G401 (cell line): ENCODE measurements around the gene PRG2. TPM values are rescaled to one million over a fixed set of nuclear protein-coding genes. Genes with fewer than 3 reads are reported as not detected.
"Not testable (repeated sequence)": the region's sequence is repeated elsewhere in the genome, so short reads cannot be mapped to it uniquely, and the experiment has no call there.

Experiments
- DNase-seq: peaks from one replicate; pipeline ENCODE4 v3.0.0-alpha.2; 2015; ENCODE audit warnings: low spot score
- in situ Hi-C: cut with HindIII; loops from 2 replicates; pipeline ENCODE4 v1.10.0; 2016; ENCODE audit warnings: low sequenced_read_pairs, mixed read lengths
- total RNA-seq: library from RNA; depleted of rRNA; stranded (reverse); fragments of >200 nt; shearing (Covaris generic); gene quantifications from 2 replicates; pipeline ENCODE4 v1.2.3, GENCODE V29; 2014

The PRG2 gene
- total RNA-seq, 1 experiment from 2014 or later, result not detected

DNA sequence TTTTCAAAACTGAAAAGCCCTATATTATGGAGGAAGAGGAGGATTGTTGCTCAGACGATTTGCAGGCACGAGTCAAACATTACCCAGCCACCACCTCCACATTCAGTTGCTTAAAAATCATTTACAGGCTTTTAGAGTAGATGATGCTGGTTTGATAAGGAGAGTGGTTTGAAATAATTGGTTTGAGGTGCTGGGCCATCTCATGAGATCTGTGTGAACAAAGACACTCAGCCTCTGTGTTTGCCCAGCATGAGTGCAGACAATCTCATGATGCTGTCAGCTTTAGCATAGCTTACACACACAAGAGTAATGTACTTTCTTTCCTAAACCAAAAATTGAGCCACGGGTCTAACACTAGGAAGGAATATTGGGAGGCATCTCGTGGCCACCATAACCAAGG, 32.2 kb upstream of the PRG2 start:
- no peak for DNase-seq
- in situ Hi-C loops, result no loop called here

DNA sequence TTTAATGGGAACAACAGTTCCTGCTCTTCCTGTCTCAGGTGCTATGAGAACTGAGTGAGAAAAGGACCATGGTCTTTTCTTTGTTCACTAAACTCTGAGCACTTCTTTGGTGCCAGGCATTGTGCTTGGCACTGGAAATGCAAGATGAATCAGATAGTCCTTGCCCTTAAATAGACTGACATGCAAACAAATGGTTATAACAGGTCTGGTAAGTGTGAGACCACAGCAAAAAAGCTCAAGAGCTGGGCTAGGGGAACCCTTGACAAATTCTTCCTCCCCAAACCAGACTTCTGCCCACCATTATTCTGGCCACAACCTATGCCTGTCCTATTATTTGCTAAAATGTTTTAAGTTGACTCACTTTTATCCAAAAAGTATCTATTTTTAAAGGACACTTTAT, 31.4 kb upstream of the PRG2 start:
- in situ Hi-C loops, result no loop called here
- no peak for DNase-seq

DNA sequence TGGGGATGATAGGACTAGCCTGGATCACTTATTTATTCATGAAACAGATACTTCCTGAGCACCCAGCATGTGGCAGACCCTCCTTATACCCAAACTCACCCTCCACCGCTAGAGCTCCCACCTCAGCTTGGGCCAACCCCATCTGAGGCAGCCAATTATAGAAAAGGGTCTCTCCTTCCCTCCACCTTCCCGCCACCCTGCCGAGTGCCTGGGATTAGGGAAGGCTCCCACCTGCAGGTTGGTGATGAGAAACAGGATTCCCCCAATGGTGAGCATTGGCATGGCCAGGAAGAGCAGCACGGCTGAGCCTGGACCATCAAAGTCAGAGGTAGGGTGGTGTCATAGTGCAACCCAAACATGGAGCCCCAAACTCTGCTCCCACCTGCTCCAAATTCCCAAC, 30.6 kb upstream of the PRG2 start:
- in situ Hi-C loops, result no loop called here
- DNase-seq, result no peak

DNA sequence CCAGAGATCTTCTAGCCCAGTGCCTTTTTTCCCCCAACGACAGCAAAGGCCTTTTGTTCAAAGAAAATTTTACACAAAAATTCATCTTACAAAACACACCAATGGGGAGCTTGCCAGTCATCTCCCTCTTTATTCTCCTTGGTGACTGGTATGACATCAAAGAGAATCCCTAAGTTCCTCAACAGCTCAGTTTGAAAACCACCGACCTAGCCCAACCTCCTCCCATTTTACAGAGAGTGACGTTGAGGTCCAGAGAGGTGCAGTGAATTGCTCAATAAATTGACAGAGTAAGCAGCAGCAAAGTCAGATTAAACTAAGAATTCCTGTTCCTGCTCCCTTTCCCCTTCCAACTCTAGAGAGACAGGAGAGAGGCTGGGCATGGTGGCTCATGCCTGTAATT, 28.7 kb upstream of the PRG2 start:
- in situ Hi-C loops, result no loop called here
- no peak for DNase-seq

DNA sequence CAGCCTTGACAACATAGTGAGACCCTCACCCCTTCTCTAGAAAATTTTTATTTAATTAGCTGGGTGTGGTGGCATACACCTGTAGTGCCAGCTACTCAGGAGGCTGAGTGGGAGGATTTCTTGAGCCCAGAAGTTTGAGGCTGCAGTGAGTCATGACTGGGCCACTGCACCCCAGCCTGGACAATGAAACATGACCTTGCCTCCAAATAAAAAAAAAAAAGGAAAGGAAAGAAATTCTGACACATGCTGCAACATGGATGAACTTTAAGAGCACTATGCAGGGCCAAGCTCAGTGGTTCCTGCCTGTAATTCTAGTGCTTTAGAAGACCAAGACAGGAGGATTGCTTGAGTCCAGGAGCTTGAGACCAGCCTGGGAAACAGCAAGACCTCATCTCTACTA, 27.7 kb upstream of the PRG2 start:
- no peak for DNase-seq
- in situ Hi-C loops, result no loop called here

DNA sequence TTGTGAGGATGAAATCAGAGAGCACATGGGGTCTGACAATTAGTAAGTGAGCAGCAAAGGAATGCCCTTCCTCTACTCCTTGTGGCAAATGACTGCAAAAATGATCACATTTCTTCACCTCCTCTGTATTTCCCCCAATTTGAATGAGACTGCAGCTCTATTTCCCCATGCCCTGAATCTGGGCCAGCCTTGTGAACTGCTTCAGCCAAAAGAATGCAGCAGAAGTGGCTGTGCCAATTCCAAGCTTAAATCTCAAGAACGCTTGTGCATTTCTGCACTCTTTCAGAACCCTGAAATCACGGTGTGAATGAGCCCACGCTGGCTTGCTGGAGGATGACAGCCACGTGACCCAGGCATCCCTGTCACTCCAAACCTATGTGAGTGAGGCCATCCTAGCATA, 26.6 kb upstream of the PRG2 start:
- no peak for DNase-seq
- in situ Hi-C loops, result no loop called here

DNA sequence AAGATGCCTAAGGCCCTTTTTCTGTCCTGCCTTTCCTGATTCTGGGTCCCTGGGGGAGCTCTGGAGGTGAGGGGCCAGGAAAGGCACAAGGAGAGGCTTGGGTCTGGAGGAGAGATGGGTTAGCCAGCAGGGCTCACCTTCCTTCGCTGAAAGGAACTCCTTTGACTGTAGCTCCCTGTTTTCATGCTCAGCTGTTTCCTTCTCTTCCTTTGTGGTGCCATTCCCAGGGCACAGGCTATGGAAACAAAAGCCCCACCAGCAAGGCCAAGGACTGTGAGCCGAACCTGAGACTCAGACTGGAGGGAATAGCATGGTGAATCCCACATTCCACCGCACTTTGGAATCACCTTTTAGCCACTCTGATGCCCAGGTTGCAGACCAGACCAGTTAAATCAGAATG, 26.0 kb upstream of the PRG2 start:
- in situ Hi-C loops, result no loop called here
- DNase-seq, result no peak

DNA sequence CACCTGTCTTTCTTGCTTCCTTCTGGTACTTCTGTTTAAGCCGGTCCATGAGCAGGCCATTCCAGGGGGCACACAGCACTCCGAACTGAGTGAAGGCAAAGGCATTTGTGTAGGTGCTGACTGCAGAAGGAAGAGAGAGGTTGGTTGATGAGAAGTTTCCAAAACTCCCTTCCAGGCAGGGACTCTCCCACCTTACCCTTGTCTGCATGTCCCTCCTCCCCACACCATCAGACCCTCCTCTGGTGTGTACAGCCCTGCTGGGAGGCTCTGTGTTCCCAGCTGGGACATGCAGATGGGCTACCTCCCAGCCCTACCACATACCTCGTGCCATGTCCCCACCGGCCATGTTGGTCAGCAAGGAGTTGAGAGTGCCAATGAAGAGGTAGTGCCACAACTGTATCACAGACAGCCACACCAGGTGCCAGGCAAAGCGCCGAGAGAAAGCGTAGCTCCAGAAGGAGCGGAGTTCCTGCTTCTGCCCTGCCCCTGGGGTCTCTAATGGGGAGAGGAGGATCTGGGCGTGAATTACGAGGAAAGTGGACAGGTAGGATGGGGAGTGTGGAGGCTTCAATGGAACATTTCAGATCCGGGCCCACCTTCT, 24.3 kb upstream of the PRG2 start:
- no peak for DNase-seq
- in situ Hi-C loops, result no loop called here

DNA sequence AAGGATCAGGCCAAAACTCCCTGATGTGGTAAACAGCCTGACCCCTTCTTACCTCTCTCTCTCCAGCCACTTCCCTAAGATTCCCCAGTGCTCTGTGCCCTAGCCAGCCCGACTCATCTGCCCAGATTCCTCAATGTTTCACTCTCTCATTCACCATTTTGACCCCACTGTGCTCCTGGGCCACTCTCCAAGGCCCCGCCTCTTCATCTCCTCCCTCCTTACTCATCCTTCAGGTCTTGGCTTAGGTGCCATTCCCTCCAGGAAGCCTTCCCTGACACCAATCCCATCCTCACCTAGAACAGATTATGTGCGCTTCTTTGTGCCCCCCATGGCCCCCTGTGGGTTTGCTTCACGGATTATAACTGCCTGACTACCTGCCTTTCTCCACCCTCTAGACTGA, 23.2 kb upstream of the PRG2 start:
- in situ Hi-C loops, result no loop called here
- no peak for DNase-seq

DNA sequence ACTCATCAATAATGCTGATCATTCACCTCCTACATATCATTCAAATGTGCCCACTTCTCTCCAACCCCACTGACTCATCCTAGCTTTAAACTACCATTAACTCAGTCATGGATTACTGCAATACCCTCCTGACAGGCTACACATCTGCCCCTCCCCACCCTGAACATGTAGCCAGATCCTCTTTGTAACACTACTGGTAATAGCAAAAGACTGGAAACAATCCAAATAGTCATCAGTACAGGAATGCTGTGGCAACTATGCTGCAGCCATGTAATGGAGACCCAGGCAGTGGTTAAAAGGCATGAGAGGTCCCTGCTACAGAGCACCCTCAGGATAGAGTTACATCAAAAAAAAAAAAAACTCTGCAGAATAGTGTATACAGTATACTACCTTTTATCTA, 19.8 kb upstream of the PRG2 start:
- DNase-seq, result no peak
- in situ Hi-C loops, result no loop called here

DNA sequence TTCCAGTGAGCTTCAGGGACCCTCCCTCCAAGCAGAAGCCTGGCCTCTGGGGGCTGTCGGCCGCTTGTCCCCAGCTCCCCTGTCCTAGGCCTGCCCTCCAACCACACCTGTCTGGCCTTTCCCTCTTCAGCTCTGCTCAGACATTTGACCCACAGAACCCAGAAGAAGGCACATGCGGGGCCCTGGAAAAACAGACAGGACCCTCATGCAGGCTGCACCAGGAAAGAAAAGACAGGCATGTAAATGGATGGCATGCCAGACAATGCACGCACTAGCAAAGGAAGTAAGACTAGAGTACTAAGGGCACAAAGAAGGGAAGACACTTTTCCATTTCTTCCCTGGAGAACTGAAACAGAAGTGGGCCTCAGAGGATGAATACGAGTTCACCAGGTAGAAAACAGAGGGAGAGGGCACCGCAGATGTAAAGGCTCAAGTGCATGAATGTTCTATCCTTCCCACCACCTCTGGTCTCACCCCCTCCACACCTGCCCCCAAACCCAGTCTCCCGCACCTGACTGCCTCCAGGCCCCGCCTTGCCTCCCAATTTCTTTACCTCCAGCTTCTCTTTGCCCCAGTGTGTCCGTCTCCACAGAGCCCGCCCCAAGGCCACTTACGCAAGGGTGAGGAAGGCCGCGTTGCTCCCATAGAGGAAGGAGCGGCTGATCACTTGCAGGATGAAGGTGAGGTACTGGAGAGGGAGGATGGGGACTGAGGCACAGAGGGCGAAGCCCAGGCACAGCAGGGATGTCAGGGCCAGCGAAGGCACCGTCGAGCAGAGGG, 19.1 kb upstream of the PRG2 start:
- no peak for DNase-seq
- in situ Hi-C loops, result no loop called here

DNA sequence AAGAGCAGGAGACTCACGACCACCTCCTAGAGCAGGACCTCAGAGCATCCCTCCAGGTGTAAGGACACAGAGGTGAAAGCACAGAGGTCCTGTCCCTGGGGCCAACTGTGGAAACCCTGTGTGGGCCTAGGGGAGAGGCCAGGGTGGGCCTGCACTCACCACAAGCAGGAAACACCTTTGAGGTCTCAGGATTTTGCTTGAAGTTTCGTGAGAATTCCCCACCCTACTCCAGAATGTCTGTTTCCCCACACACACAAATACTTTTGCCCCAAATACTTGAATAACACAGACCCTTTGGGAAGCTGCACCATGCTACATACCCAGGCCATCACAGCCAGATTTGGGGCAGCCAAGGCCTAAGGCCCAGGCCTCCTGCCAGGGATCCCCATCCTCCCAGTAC, 18.3 kb upstream of the PRG2 start:
- no peak for DNase-seq
- in situ Hi-C loops, result no loop called here

DNA sequence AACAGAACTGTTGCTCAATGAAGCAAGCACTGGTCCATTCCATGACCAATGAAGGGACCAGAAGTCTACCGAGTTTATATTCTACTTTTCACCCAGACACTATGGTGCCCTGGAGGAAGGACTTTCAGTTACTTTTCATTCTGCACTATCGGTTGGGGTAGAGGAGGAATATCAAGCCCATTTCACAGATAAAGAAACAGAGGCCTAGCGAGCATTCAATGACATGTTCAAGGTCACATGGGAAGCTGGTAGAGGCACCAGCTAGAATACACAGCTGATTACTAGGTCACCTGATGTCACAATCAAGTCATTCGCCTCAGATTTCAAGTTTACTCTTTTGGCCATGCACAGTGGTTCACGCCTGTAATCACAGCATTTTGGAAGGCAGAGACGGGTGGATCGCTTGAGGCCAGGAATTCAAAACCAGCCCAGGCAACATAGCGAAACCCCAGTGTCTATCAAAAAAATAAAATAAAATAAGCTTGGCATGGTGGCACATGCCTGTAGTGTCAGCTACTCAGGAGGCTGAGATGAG, 17.6 kb upstream of the PRG2 start:
- no peak for DNase-seq
- in situ Hi-C loops, result no loop called here

DNA sequence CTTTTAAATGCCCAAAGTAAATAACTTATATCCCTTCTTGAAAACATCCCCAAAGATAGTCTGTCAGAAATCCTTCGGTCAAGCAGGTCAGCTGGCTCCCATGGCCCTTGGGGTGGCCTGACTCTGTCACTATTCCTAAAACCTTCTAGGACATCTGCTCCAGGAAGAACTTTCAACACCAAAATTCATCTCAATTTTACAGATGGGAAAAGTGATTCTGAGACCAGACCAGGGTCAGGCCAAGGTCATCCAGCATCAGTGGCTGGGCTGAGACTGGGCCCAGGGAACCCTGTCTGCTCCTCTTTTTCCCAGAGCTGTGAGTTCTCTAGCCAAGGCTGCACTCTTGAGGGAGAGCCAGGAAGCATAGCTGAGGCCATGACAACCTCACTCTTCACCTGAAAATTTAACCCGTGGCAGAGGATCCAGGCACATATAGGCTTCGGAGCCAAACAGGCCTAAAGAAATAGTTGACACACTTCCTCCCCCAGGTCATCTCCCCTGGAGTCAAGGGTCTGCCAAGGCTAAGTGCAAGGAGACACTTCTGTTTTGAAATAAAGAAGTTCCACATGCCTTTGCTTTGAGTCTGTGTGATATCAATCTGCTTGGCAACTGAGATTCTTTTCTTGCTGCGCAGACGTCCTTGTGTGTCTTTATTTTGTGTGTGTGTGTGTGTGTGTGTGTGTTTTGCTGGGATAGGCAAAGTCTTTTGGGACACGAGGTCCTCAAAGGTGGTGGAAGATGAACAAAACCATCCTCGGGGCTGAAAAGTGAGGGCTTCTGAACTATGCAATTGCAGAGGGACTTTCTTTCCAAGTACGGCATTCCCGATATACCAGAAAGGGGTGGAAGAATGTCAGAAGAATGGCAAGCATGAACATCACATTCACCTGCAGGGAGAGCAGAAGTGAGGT, 16.8 kb upstream of the PRG2 start:
- no peak for DNase-seq
- in situ Hi-C loops, result no loop called here

DNA sequence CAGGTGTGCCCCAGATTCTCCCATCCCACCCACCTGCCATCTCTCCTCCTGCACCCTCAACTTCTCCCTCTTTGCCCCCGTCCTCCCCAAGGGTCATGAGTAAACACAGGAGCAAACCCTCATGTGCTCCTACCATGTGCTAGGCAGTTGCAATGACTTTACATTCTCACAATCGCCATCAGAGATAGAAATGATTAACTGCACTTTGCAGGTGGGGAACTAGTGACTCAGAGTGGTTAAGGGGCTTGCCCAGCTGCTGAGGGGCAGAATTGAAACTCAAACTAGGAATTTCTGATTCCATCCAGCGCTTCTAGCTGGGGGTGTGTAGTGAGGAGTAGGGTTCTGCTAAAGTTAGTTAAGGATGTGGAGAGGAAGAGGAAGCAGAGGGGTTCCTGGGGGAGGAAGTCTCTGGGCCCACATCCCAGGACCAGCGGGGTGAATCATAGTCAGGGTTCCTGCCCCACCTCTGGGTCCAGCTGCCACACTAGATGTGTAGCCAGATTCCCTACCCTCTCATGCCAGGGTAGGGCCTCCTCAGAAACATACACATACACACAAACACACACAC, 16.0 kb upstream of the PRG2 start:
- in situ Hi-C loops, result no loop called here
- DNase-seq, result no peak

DNA sequence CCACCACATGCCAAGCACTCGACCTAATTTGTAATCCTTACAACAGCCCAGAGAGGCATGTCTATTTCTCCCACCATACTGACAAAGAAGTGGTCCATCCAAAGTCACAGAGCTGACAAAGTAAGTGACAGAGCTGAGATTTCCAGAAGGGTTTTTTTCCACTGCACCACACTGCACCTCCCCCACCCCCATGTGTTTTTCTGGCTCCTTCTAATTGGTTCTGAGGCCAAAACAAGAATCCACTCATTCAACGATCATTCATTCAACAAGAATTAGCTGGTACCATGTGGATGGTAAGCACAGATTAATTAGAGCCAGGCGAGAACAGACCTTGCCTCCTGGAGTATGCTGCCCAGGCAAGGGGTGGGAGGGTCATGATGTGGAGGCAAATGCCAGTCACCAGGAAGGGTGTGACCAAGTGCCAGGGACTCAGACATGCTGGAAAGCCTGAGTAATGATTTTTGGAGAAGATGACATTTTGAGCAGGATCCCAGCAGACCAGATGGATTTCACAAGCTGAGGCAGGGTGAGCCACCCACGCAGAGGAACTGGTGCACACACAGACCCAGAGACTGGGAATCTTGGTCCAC, 14.9 kb upstream of the PRG2 start:
- peak; percentile 60 for DNase-seq
- in situ Hi-C loops, result no loop called here

DNA sequence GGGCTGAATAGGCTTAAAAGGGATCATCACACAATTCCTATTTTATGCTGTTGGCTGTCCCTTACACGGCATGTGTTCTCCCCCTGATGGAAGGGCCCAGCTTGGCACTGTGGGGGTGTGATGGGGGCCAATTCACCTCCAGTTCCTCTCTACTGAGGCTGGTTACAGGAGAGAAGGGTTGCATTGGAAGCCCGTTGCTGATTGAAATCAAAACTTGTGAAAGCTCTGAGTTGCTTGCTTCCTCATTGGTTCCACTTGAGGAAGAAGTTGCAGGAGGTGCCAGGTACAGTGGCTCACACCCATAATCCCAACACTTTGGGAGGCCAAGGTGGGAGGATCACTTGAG, 13.3 kb upstream of the PRG2 start:
- in situ Hi-C loops, result no loop called here
- no peak for DNase-seq

DNA sequence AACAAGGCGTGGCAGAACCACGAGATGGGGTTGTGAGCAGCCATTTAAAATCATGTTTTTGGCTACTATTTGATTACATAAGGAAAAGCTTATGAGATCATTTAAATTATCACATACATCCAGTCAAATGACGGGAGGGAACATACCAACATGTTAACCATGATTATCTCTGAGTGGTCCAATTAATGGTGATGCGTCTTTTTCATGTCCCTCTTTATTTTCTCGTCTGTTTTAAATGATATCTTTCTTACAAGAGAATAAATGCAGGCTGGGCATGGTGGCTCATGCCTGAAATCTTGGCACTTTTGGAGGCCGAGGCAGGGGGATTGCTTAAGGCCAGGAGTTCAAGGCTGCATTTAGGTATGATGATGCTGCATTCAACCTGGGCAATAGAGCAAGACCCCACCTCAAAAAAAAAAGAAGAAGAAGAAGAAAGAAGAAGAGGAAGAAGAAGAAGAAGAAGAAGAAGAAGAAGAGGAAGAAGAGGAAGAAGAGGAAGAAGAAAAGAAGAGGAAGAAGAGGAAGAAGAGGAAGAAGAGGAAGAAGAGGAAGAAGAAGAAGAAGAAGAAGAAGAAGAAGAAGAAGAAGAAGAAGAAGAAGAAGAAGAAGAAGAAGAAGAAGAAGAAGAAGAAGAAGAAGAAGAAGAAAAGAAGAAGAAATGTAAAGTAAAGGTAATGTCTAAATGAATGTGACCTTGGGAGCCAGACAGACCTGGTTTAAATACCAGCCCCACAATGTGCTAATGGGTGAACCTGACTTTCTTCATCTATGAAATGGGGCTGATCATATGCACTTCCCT, 12.8 kb upstream of the PRG2 start:
- in situ Hi-C loops, DNase-seq: not testable (repeated sequence)
